GM18951 (cell line): ENCODE data around the gene AMZ1.

Source experiments
- POLR2A ChIP-seq: IDR thresholded peaks from 4 replicates; pipeline ENCODE4 v1.6.1; 2011; ENCODE audit warnings: mild to moderate bottlenecking; ENCODE audit not compliant: insufficient read length, insufficient read depth; ENCODE audit errors: extremely low read depth
- in situ Hi-C: fragments of 300-500 bp; cut with MboI; formaldehyde crosslinking; loops from one replicate; pipeline ENCODE4 v1.12.0; 2022; ENCODE audit warnings: low sequenced_read_pairs, mixed read lengths, inconsistent platforms; ENCODE audit not compliant: unreplicated experiment

AMZ1 gene

GRCh38 chr7:2646336-2646679, 41.7 kb upstream of the AMZ1 start:
- TF ChIP-seq POLR2A: no peak
- in situ Hi-C loops: no loop called here

- no peak for TF ChIP-seq POLR2A
- in situ Hi-C loops: no loop called here
Observed at GRCh38 chr7:2646680-2647571, 41.1 kb upstream of the AMZ1 start.

- no peak for TF ChIP-seq POLR2A
- in situ Hi-C loops: no loop called here
Observed at GRCh38 chr7:2647594-2648172, 40.3 kb upstream of the AMZ1 start.

GRCh38 chr7:2649139-2649838, 38.7 kb upstream of the AMZ1 start:
- in situ Hi-C loops: no loop called here
- TF ChIP-seq POLR2A: no peak

- no peak for TF ChIP-seq POLR2A
- in situ Hi-C loops: no loop called here
Observed at GRCh38 chr7:2649991-2650390, 38.0 kb upstream of the AMZ1 start.

- no peak for TF ChIP-seq POLR2A
- in situ Hi-C loops: no loop called here
Observed at GRCh38 chr7:2650451-2650850, 37.6 kb upstream of the AMZ1 start.

GRCh38 chr7:2651336-2651735, 36.7 kb upstream of the AMZ1 start:
- no peak for TF ChIP-seq POLR2A
- in situ Hi-C loops: no loop called here

- TF ChIP-seq POLR2A: no peak
Observed at GRCh38 chr7:2651847-2652735, 35.9 kb upstream of the AMZ1 start.

GRCh38 chr7:2652736-2653060, 35.3 kb upstream of the AMZ1 start:
- TF ChIP-seq POLR2A: no peak
- in situ Hi-C loops: no loop called here

More at GRCh38 chr7:2651847-2652735, 35.9 kb upstream of the AMZ1 start:
- in situ Hi-C loops: no loop called here

- in situ Hi-C loops: no loop called here
- no peak for TF ChIP-seq POLR2A
Observed at GRCh38 chr7:2654059-2654458, 33.9 kb upstream of the AMZ1 start.

- TF ChIP-seq POLR2A: no peak
- in situ Hi-C loops: no loop called here
Observed at GRCh38 chr7:2655870-2656614, 32.0 kb upstream of the AMZ1 start.

- in situ Hi-C loops: no loop called here
- no peak for TF ChIP-seq POLR2A
Observed at GRCh38 chr7:2657208-2657607, 30.8 kb upstream of the AMZ1 start.
